IPS-20b (cell line): ENCODE results near the gene ADORA1.

Experiments
- H3K27ac ChIP-seq: one replicate; pipeline ENCODE4 v1.5.1; 2013; ENCODE audit warnings: low read length
- H3K27me3 ChIP-seq: 2 replicates; pipeline ENCODE4 v1.6.1; 2013; ENCODE audit warnings: mild to moderate bottlenecking, low read length, inconsistent platforms; ENCODE audit not compliant: insufficient read depth
- H3K36me3 ChIP-seq: 2 replicates; pipeline ENCODE4 v1.6.1; 2013; ENCODE audit warnings: low read depth, mild to moderate bottlenecking, inconsistent platforms, low read length, moderate library complexity; ENCODE audit not compliant: insufficient read depth
- H3K4me1 ChIP-seq: 2 replicates; pipeline ENCODE4 v1.6.1; 2013; ENCODE audit warnings: mild to moderate bottlenecking, control low read depth, inconsistent platforms, low read length, moderate library complexity; ENCODE audit not compliant: insufficient read depth
- H3K4me3 ChIP-seq: 2 replicates; pipeline ENCODE4 v1.5.1; 2013; ENCODE audit warnings: mild to moderate bottlenecking, low read length, inconsistent platforms
- H3K9ac ChIP-seq: 2 replicates; pipeline ENCODE4 v1.6.1; 2013; ENCODE audit warnings: low read depth, mild to moderate bottlenecking, inconsistent platforms, low read length, moderate library complexity
- H3K9me3 ChIP-seq: 2 replicates; pipeline ENCODE4 v1.6.1; 2013; ENCODE audit warnings: mild to moderate bottlenecking, low read depth, low read length, inconsistent platforms; ENCODE audit not compliant: insufficient read depth

Gene ADORA1

DNA sequence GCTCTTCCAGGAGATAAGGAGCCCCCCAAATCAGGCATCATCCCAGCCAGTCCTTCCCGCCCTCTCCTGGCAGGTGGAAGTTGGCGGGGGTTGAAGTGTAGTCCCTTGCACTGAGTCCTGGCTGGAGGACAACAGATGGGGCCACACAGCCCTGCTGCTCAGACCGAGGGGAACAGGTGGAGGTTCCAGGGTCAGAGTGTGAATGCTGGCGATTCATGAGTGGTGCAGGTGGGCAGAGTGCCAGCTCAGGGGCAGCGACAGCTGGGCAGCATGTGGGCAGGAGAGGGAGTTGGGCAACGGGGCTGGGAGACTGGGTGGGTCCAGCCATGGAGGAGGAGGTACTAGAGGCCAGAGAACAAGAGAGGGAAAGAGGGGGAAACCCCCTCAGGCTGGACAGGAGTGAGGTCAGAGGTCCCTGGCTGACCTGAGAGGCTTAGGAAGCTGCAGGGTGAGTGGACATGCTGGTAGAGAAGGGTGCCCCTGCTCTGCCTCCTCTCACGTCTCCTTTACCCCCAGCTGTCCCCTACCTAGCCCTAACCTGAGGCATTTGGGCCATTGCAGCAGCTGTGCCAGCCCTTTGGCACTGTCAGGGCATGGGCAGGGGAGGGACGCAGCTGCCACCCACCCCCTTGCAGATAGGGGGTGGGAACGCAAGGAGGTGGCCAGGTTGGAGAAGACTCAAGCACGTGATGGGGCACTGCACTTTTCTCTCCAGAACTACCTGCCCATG lies 11.3 kb upstream of the ADORA1 start:
- Histone ChIP-seq H3K9ac (no peak overlapping the region), H3K36me3 (no peaks in the 10 kb centered on the region), H3K4me3 (no peak overlapping the region), H3K27me3 (peaks cover 38% of the 10 kb centered on the region), H3K27ac (no peak overlapping the region), H3K4me1 (no peaks in the 10 kb centered on the region), H3K9me3 (no peaks in the 10 kb centered on the region)

GRCh38 chr1:203117611-203118575 lies 9.6 kb upstream of the ADORA1 start:
- Histone ChIP-seq H3K9me3 (no peaks in the 10 kb centered on the region), H3K9ac (peak overlapping the region; percentile 47; the same call in 1 of the 2 replicates), H3K4me3 (peak overlapping the region; percentile 51; the same call in 1 of the 2 replicates), H3K36me3 (no peaks in the 10 kb centered on the region), H3K4me1 (no peaks in the 10 kb centered on the region), H3K27me3 (peaks cover 38% of the 10 kb centered on the region), H3K27ac (no peak overlapping the region)

DNA sequence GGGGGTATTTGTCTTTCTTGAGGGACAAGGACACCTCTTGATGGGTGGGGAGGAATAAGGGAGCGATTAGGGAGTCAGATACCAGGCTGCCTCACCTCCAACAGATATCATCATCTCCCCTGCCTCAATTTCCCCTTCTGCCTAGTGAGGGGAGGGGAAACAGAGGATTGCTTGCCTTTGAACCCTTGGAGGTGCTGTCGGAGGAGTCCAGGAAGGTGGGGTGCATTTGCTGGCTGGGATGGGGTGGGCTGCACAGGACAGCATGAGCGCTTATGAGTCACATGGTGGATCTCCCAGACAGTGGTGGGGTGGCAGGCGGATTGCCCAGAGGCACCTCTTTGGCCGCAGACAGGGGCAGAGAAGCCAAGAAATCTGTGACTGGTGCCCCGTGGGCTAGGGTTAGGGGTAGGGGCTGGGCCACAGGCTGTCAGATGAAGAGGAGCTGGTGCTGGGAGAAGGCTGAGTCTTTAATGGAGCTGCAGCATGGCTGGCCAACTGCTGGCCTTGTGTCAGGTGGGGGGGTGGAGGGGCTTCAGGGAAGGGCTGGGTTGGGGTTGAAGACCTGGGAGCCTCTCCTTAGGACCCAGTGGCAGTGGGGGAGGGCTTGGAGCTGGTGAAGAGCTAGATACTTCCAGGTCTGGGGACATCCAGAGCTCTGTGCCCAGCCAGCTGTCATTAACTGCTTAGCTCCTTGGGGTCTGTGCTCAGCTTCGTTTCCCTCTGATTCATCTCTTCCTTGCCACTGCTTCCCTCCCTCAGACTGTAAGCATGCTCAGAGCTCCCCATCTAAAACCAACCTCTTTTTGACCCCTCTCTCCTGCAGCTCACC lies 7.0 kb upstream of the ADORA1 start:
- no peak overlapping the region for H3K9ac ChIP-seq
- H3K36me3 ChIP-seq: no peaks in the 10 kb centered on the region
- H3K9me3 ChIP-seq: no peaks in the 10 kb centered on the region
- H3K27ac ChIP-seq: no peak overlapping the region
- H3K4me1 ChIP-seq: no peaks in the 10 kb centered on the region
- H3K4me3 ChIP-seq: no peak overlapping the region
- peaks cover 35% of the 10 kb centered on the region for H3K27me3 ChIP-seq

DNA sequence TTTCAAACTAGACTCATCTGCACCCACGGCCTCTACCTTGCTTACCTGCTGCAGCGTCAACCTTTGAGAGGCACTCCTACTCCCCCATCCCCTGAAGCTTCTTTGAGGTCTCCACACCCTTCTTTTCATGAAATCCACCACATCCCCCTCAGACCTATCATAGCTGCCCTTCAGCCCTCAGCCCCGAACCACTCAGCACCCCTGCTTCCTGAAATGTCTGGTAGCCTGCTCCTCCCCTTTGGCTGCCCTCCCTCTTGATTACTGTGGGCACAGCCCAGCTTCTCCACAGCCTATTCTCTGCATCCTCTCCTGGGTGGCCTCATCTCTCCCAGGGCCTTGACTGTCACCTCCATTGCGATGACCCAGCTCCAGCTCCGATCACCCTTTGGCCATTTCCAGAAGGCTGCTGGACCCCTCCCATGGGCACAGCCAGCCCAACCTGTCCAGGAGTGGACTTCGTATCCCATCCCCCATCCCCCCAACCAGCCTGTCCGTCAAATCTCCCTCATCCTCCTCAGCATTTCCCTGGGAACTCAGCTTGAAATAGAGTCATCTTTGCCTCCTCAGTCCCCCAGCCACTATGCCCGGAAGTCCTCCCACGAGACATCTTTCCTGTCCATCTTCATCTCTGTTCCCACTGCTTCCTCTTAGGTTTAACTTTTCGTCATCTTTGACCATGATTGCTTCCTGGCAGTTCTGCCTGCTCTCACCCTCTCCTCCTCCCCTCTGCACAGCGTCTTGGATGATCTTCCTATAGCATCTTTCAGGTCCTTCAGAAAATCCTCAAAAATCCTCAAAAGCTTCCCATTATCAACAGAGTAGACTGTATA lies 6.1 kb upstream of the ADORA1 start:
- Histone ChIP-seq H3K4me1 (no peaks in the 10 kb centered on the region; the same call in 1 of the 2 replicates), H3K4me3 (no peak overlapping the region), H3K9ac (no peak overlapping the region), H3K27me3 (peaks cover 38% of the 10 kb centered on the region), H3K36me3 (no peaks in the 10 kb centered on the region), H3K27ac (no peak overlapping the region), H3K9me3 (no peaks in the 10 kb centered on the region)

DNA sequence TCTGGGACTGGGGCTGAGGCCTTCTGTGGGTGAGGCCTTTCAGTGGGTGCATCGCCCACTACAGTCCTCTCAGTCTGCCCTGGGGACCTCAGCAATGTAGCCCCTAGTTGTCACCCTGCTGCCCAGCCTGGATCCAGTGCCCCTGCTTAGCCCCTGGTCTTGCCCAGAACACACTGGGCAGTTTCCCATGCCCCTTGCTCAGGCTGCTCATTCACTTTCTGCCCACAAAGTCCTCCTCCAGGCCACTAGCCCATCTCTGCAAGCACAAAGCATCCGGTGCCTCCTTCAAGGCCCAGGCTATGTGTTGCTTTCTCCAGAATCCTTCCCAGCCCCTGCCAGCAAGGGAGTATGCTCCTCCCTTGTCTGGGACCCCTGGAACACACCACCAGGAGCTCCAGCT lies 5.4 kb upstream of the ADORA1 start:
- Histone ChIP-seq H3K4me1 (peaks cover 7% of the 10 kb centered on the region; the same call in 1 of the 2 replicates), H3K4me3 (no peak overlapping the region), H3K9ac (no peak overlapping the region), H3K27me3 (peaks cover 38% of the 10 kb centered on the region), H3K36me3 (no peaks in the 10 kb centered on the region), H3K27ac (no peak overlapping the region), H3K9me3 (no peaks in the 10 kb centered on the region)

DNA sequence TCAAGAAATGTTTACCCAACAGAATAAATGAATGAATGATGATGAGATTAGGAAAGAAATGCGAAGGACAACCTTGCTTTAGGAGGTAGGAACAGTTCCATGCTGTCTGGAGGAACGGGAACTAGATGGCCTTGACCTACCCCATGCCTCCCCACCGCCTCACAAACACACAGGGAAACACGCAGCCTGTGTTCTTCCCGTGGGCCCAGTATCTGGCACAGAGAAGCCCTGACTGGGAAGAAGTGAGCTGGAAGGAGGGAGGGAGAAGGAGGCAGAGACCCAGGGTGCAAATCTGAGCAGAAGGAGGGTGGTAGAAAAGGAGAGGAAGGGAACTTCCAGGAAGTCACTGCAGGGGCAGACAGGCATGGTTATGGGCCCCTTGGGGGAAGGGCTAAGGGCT lies 3.5 kb upstream of the ADORA1 start:
- Histone ChIP-seq H3K27me3 (peaks cover 39% of the 10 kb centered on the region), H3K4me1 (peaks cover 9% of the 10 kb centered on the region; the same call in 1 of the 2 replicates), H3K9ac (no peak overlapping the region), H3K36me3 (no peaks in the 10 kb centered on the region), H3K9me3 (no peaks in the 10 kb centered on the region), H3K4me3 (no peak overlapping the region), H3K27ac (no peak overlapping the region)

GRCh38 chr1:203124546-203125317 lies 2.8 kb upstream of the ADORA1 start:
- Histone ChIP-seq H3K36me3 (no peaks in the 10 kb centered on the region), H3K4me1 (peaks cover 9% of the 10 kb centered on the region; the same call in 1 of the 2 replicates), H3K9me3 (no peaks in the 10 kb centered on the region), H3K27me3 (peaks cover 45% of the 10 kb centered on the region), H3K4me3 (no peak overlapping the region), H3K9ac (no peak overlapping the region), H3K27ac (no peak overlapping the region)

- H3K4me1 ChIP-seq: peaks cover 9% of the 10 kb centered on the region; the same call in 1 of the 2 replicates
- H3K27ac ChIP-seq: no peak overlapping the region
- no peaks in the 10 kb centered on the region for H3K9me3 ChIP-seq
- H3K9ac ChIP-seq: no peak overlapping the region; the same call in 1 of the 2 replicates
- peaks cover 50% of the 10 kb centered on the region for H3K27me3 ChIP-seq
- peak overlapping the region; percentile 23; the same call in 1 of the 2 replicates for H3K4me3 ChIP-seq
- H3K36me3 ChIP-seq: no peaks in the 10 kb centered on the region
Measured at GRCh38 chr1:203126151-203126865, 1.2 kb upstream of the ADORA1 start.

DNA sequence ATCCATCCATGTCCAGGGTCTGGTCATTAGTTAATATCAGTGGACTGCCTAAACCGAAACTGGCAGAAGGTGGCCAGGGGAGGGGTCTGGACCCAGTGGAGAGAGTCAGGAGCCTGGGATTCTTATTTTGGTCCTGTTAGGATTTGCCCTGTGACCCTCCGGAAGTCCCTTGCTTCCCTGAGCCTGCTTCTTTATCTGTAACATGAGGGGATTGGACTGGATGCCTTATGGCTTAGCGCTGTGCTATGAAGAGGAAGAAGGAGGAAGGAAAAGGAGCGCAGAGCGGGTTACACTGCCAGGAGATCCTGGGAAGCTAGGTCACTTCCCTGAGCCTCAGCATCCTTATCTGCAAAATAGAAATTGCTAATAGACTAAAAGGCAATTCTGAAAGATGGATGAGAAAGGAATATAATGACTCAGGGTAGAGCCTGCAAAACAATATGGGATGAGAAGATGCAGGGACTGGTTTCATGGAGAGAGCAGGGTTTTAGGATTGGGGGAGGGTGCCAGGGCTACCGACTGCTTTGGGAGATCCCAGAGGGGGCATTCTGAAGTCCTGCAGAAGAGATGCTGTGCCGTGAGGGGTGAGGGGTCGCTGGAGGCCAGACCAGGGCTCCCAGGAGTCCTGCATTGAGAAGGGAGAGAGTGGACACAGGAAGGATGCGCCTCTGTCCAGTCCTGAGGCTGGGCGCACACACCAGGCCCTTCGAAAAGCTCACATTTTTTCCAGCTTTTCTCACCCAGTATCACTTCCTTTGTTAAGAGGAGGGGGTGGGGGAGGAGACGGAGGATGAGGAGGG lies 460 bp upstream of the ADORA1 start:
- H3K27ac ChIP-seq: no peak overlapping the region
- H3K9ac ChIP-seq: peak overlapping the region; percentile 48; the same call in 1 of the 2 replicates
- peaks cover 9% of the 10 kb centered on the region; the same call in 1 of the 2 replicates for H3K4me1 ChIP-seq
- H3K9me3 ChIP-seq: no peaks in the 10 kb centered on the region
- H3K27me3 ChIP-seq: peaks cover 50% of the 10 kb centered on the region
- H3K4me3 ChIP-seq: peak overlapping the region; percentile 83
- no peaks in the 10 kb centered on the region for H3K36me3 ChIP-seq
